GM12873 (cell line): ENCODE measurements around the gene WDR82.

Source experiments
- CTCF ChIP-seq: IDR thresholded peaks from 2 replicates; pipeline ENCODE4 v1.5.1; 2012; ENCODE audit warnings: low read depth, mild to moderate bottlenecking, moderate library complexity, low read length, control low read depth; ENCODE audit not compliant: insufficient read depth; ENCODE audit errors: missing control alignments

Gene WDR82

GRCh38 chr3:52220380-52221026, 57.9 kb downstream of the WDR82 start:
- peak; percentile 98 for TF ChIP-seq CTCF

- no peak for TF ChIP-seq CTCF
Measured at GRCh38 chr3:52218937-52219650, 59.4 kb downstream of the WDR82 start.

GRCh38 chr3:52218454-52218853, 60.0 kb downstream of the WDR82 start:
- no peak for TF ChIP-seq CTCF

- TF ChIP-seq CTCF, result no peak
Measured at GRCh38 chr3:52218026-52218425, 60.4 kb downstream of the WDR82 start.

- no peak for TF ChIP-seq CTCF
Measured at GRCh38 chr3:52217409-52217805, 61.0 kb downstream of the WDR82 start.

- no peak for TF ChIP-seq CTCF
Measured at GRCh38 chr3:52216585-52217408, 61.7 kb downstream of the WDR82 start.

GRCh38 chr3:52215351-52215750, 63.1 kb downstream of the WDR82 start:
- TF ChIP-seq CTCF, result no peak
